DMS 273 (cell line): ENCODE data around the gene PRR16.

Source experiments
- DNase-seq: peaks from one replicate; lab custom pipeline; 2025; ENCODE audit not compliant: unreplicated experiment; lab: John Stamatoyannopoulos, UW

PRR16 gene

GRCh38 chr5:120706877-120707276 is 242.8 kb downstream of the PRR16 start:
- DNase-seq, result no peak

- no peak for DNase-seq
These were observed 253.3 kb downstream of the PRR16 start for GRCh38 chr5:120717381-120717780.

GRCh38 chr5:120730214-120730613 is 266.1 kb downstream of the PRR16 start:
- DNase-seq, result no peak

GRCh38 chr5:120734033-120734432 is 269.9 kb downstream of the PRR16 start:
- no peak for DNase-seq

GRCh38 chr5:120735076-120735475 is 271.0 kb downstream of the PRR16 start:
- DNase-seq, result no peak
